A172 (cell line): ENCODE measurements around the gene PCBP3. TPM values are rescaled to one million over a fixed set of nuclear protein-coding genes. Genes with fewer than 3 reads are reported as not detected.

Experiments used
- DNase-seq: peaks from one replicate; pipeline ENCODE4 v3.0.0-alpha.2; 2015; ENCODE audit warnings: low spot score
- total RNA-seq: library from RNA; depleted of rRNA; stranded (reverse); fragments of >200 nt; shearing (Covaris generic); gene quantifications from 2 replicates; pipeline ENCODE4 v1.2.3, GENCODE V29; 2014

Gene PCBP3
- total RNA-seq, 1 experiment from 2014 or later: not detected

DNA sequence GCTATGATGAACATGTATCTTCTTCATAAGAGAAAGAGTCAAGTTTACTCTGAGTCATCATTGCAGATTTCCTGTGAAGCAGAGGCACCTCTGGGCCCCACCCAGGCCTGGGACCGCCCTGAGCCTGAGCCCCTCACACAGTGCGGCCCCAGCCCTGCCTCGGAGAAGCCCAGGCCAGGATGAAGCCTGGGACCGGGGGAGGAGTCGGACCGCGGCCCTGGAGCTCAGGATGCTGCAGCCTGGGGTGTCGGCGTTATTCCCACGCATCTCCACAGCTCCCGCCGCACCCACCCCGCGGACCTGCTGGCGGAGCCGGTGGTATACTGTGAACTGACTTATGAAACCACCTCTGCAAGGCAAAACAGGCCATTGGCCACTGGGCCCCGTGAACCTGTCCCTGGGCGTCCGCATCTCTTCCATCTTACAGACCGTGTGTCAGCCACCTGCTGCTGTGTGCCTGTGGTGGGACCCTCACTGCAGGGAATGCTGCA is 335.7 kb downstream of the PCBP3 start:
- DNase-seq: peak; percentile 56

DNA sequence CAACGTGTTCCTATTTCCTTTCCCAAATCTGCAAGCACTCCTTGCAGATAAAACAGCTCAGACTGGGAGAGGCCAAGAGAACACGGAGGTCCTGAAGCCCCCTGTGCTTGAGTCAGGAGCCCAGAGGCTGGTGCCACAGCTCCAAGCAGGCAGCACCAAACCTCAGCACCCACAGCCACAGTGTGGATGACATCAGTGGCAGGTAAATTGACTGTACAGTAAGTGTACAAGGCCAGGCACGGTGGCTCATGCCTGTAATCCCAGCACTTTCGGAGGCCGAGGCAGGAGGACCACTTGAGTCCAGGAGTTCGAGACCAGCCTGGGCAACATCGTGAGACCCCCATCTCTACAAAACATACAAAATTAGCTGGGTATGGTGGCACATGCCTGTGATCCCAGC is 336.1 kb downstream of the PCBP3 start:
- no peak for DNase-seq

DNA sequence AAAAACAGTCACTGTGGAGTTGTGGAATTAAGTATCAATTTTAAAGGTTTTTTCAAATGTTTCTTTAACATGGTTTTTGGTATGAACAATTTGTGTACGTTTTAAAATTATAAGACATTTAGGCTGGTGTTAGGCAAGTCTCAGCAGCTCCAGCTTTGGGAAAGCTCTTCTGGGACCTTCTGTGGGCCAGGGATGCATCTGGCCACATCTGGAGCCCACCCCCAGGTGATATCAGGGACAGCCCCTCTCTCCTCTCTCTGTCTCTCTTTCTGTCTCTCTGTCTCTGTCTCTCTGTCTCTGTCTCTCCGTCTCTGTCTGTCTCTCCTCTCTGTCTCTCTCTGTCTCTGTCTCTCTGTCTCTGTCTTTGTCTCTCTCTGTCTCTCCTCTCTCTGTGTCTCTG is 336.7 kb downstream of the PCBP3 start:
- no peak for DNase-seq

DNA sequence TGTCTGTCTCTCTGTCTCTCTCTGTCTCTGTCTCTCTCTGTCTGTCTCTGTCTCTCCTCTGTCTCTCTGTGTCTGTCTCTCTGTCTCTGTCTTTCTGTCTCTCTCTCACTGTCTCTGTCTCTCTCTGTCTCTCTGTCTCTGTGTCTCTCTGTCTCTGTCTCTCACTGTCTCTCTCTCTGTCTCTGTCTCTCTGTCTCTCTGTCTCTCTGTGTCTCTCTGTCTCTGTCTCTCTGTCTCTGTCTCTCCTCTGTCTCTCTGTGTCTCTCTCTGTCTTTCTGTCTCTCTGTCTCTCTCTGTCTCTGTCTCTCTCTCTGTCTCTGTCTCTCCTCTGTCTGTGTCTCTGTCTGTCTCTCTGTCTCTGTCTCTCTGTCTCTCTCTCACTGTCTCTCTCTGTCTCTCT is 337.2 kb downstream of the PCBP3 start:
- DNase-seq: no peak

DNA sequence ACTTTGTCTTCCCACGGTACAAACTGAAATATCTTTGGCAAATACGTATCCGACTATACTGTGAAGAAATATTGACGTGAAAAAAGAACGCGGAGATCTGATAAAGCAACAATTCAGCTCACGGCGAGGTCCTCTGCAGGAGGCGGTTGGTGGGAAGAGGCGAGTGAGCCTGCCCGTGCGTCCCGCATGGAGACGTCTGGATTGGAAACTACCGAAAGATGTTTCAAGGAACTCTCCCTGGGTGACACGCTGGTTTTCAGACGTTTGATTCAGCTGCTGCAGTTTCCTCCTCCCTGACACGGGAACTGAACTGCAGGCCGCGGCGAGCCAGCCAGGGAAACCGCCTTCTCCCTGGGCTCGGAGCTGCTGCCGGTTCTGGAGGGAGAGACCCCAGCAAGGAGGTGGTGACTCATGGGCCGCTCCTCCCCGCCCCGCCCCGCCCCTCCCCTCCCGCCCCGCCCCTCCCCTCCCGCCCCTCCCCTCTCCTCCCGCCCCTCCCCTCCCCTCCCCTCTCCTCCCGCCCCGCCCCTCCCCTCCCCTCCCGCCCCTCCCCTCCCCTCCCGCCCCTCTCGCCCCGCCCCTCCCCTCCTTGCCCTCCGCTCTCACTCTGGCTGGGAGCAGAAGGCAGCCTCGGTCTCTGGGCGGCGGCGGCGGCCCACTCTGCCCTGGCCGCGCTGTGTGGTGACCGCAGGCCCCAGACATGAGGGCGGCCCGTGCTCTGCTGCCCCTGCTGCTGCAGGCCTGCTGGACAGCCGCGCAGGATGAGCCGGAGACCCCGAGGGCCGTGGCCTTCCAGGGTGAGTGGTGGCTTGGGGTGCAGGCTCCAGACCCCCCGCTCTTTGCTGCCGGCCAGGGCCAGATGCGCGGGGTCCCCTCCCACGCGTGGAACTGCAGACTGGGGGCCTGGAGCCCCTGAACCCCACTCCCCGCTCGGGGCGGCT is 337.9 kb downstream of the PCBP3 start, which contains the start of gene COL6A1:
TSS of gene COL6A1 (plus strand) at position 620 of the 941 bp plus-strand sequence. CDS start at position 701, 81 bp downstream.
- peak; percentile 77 for DNase-seq

DNA sequence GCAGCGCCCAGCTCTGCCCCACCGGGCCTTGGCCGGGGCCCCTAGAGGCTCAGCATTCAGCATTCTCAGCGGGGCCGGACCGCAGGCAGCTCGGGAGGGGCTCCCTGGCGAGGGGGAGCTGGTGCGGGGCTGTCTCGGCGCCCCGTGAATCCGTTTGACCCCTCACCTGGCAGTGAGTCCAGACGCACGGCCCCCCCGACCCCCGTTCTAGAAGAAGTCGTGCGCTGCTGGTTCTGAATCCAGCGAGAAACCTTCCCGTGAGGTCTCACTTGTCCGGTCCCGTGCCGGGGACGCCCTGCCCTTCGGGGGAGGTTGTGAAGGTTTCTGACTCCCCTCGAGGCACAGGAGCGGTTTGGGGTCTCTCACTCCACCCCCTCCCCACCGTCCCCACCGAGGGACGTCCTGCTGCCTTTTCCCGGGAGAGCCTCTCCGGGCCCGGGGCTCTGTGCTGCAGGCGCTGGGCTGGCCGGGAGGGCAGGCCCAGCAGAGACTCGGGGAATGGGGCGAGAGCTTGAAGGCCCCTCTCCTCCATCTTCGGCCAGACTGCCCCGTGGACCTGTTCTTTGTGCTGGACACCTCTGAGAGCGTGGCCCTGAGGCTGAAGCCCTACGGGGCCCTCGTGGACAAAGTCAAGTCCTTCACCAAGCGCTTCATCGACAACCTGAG is 338.7 kb downstream of the PCBP3 start:
- no peak for DNase-seq

DNA sequence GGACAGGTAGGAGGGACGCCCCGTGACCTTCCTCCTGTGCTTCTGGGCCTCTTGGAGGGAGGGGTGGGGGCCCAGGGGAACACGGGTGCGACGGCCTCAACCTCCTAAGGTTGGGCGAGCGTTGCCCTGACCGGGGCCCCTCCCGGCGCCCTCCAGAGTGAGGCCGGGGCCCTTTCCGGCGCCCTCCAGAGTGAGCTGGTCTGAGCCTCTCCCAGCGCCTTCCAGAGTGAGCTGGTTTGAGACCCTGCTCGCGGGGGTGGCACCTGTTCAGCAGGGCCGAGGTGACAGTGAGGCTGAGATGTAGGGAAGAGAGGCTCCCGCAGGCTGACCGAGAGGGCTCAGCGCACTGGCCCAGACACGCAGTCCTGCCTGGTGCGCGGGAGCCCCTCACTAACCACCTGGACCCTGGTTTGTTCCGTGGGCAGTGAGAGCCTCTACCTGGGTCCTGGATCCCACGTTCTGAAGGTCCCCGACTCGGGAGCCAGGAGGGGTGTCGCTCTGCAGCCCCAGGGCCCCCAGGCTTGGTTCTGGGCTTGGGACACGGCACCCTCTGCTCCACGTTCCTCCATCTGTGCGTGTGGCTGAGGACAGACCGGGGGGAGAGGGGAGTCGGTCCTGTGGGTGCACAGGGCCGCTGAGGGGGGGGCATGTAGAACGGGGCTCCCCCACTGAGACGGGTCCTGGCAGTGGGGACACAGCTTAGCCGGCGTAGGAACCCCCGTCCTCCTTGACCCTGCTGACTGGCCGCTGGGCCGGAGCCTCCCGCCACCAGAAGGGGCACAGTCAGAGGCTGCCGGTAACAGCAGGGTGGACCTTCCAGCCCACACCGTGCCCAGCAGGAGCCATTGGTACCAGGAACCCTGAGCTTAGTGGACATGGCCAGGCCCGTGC is 339.5 kb downstream of the PCBP3 start:
- DNase-seq: no peak

DNA sequence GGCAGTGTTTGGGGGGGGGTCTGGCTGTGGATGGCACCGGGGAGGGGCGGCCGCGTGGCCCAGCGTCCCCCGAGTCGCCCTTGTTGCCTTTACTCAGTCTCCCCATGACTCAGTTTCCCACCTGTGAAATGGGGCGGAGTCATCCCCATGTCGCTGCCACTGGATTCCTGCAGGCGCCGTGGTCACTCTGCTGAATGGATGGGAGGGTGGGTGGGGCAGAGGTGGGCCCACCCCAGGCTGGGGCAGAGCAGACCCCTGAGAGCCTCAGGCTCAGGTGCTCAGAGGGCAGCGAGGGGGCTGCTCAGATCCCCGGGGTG is 340.1 kb downstream of the PCBP3 start:
- no peak for DNase-seq

DNA sequence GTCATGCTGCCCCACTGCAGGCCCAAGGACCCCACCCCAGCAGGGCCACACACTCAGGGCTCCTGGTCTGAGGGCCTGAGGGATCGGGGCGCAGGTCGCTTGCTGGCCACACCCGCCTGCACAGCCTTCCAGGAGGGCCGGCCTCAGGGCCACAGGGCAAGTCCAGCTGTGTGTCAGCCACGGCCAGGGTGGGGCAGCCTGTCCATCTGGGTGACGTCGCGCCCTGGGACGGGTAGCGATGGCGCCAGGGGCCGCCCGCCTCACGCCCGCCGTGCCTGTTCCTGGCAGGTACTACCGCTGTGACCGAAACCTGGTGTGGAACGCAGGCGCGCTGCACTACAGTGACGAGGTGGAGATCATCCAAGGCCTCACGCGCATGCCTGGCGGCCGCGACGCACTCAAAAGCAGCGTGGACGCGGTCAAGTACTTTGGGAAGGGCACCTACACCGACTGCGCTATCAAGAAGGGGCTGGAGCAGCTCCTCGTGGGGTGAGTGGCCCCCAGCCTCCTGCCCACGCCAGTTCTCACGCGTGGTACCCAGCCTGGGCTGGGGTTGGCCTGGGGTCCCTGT is 340.5 kb downstream of the PCBP3 start:
- DNase-seq: no peak

DNA sequence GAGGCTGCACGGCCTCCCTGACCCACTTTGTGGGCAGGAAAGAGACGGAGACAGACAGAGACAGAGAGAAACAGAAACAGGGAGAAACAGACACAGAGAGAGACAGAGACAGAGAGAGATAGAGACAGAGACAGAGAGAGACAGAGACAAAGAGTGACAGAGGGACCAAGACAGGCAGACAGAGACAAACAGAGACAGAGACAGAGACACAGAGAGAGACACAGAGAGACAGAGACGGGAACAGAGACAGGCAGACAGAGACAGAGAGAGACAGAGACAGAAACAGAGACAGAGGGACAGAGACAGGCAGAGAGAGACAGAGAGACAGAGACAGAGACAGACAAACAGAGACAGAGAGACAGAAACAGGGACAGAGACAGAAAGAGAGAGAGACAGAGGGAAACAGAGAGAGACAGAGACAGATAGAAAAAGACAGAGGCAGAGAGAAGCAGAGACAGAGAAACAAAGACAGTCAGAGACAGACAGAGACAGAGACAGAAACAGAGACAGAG is 341.1 kb downstream of the PCBP3 start:
- DNase-seq: no peak

DNA sequence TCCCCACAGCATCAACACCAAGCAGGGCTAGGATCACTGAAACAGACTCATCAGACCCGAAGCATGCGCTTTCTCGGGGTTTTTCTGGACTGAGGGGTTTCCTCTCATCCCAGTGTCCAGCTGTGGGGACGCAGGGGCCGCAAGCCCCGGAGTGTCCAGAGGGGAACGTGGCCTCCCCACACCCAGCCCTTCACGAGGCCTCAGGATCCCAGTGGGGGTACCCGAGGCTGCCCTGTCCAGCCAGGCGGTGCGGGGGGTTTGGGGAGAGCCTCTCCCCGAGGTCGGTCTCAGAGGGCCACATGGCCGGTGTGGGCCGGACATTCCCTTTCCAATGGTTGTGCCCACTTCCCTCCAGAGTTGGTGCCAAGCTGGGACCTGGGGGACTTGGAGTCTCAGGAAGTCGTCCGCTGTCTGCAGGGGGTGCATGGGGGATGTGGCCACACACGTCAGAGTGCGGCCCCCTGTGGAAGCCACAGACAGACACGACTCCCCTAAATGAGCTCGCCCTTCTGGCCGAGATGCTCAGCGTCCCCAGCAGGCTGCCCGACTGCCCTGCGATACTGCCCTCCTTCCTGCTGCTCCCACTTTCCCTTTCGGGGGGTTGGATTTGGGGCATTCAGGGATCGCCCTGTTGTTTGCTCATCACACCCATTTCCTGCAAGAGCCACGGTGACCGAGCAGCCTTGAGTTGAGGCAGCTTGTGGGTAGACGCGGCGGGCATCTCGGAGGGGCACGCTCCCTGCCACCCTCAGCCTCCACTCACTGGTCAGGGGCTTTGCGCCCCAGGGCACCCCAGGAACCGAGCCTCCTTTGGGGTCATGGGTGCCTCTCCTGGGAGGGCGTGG is 342.2 kb downstream of the PCBP3 start:
- DNase-seq: no peak

DNA sequence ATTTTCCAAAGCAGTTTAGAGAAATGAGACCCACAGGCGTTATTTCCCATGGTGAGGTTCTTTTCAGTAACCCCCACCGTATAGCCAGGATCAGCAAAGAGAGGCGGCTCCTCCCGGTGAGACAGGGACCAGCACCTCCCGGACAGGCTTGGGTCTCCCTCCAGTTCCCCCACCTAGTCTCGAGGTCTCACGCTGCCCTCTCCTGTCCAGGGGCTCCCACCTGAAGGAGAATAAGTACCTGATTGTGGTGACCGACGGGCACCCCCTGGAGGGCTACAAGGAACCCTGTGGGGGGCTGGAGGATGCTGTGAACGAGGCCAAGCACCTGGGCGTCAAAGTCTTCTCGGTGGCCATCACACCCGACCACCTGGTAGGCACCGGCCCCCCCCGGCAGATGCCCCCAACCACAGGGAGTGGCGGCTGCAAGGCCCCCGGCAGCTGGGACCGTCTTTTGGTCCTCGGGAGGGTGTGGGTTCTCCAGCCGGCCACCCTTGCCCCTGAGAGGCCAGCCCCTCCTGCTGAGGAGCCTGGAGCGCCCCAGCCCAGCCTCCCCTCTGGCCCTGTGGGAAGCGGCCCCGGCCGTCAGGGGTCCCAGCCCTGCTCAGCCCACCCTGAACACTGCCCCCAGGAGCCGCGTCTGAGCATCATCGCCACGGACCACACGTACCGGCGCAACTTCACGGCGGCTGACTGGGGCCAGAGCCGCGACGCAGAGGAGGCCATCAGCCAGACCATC is 343.0 kb downstream of the PCBP3 start:
- no peak for DNase-seq

DNA sequence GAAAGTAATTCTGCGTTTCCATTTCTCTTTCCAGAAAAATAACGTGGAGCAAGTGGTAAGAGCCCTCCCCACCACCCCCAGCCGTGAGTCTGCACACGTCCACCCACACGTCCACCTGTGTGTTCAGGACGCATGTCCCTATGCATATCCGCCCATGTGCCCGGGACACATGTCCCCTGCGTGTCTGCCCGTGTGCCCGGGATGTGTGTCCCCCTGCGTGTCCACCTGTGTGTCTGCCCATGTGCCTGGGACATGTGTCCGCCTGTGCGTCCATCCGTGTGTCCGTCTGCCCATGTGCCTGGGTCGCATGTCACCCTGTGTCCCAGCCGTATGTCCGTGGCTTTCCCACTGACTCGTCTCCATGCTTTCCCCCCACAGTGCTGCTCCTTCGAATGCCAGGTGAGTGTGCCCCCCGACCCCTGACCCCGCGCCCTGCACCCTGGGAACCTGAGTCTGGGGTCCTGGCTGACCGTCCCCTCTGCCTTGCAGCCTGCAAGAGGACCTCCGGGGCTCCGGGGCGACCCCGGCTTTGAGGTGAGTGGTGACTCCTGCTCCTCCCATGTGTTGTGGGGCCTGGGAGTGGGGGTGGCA is 343.7 kb downstream of the PCBP3 start:
- no peak for DNase-seq

DNA sequence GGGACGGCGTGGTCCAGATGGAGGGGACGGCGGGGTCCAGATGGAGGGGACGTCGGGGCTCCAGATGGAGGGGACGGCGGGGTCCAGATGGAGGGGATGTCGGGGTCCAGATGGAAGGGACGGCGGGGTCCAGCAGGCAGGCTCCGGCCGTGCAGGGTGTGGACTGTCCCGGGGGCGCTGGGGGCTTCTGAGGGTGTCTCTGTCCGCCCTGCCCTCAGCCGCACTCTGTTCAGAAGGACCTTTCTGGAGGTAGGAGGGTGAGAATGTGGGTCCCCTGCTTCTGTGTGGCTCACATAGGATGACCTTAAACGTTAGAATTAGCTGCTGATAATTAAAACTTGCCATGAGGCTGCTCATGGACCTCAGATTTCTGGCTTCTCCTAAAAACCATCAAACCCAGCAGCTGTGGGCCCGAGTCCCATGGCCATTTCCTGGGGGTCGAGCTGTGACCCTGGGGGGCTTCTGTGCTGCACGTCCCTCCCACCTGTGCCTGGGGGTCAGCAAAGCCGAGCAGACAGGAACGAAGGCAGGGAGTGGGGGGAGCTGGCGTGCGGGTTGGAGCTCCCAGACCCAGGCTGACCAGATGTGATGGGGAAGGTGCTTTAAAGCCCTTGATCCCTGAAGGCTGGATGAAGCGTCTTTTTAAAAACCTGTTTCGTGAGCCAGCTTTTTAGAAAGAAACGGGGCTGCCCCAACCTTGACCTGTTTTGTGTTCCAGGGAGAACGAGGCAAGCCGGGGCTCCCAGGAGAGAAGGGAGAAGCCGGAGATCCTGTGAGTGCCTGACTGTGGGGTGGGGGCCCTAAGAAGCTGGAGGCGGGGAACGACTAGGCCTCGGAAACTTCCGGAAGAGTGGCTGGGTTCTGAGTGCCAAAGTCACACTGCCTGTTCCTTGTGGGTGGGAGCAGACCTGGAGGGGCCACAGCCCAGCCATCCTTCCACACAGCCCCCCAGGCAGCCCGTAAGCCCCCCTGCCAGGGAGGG is 345.1 kb downstream of the PCBP3 start:
- DNase-seq: no peak

DNA sequence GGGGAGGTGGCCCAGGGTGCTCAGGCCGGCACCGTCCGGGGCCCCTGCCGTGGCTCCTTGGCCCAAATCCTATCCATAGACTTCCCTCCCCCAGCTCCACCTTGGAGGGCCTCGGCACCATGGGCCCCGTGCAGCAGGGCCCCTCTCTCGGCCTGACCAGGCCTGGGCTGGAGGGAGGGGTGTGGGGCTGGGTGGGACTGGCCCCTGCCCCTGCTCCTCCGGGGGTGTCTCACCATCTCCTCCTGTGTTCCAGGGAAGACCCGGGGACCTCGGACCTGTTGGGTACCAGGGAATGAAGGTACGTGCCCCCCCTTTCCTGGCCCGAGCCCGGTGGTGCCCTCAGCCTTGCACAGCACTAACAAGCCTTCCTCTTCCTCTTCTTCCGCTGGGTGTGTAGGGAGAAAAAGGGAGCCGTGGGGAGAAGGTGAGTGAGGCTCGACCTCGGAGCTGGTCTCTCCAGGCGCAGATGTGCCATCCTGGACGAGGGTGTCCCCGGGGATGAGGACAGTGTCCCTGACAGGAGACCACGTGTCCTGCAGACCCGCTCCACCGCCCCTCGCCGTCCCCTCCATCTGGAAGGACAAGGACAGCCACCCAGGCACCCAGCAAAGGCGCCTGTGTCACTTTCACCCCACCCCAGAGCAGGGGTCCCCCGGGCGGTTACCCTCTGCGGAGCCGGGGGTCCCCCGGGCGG is 346.0 kb downstream of the PCBP3 start:
- DNase-seq: no peak

DNA sequence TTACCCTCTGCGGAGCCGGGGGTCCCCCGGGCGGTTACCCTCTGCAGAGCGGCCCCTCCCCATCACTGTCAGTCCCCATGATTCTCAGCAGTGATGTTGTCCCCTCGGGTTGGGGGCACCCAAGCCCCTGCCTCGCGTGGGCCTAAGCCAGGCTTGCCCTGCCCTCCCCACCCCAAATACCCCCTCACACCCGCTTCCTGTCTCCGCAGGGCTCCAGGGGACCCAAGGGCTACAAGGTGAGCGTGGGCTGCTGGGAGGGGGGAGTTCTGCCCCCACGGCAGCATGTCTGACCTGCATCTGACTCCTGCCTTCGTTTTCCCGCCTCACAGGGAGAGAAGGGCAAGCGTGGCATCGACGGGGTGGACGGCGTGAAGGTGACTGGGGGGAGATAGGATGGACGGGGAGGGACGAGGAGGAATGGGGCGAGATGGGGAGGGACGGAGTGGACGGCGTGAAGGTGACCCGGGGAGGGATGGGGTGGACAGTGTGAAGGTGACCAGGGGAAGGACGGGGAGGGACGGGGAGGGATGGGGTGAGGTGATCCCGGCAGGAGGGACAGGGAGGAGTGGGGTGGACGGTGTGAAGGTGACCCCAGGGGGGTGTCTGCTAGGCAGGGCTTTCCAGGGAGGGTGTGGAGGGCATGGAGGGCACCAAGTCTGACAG is 346.7 kb downstream of the PCBP3 start:
- no peak for DNase-seq
